RWPE2 (cell line): ENCODE results near the gene NINJ2.

ENCODE experiments used
- ATAC-seq: fragments of 200-7000 bp; cut with Tn5 transposase; 3 replicates; pipeline ENCODE4 v1.9.1; 2021; ENCODE audit warnings: low read depth
- DNase-seq: peaks from one replicate; pipeline ENCODE4 v3.0.0-alpha.2; 2020; ENCODE audit warnings: low spot score
- H3K27ac ChIP-seq: fragments of 450-650 bp; 2 replicates; pipeline ENCODE4 v1.5.1; 2017; ENCODE audit warnings: mild to moderate bottlenecking; ENCODE audit not compliant: poor library complexity, severe bottlenecking
- H3K27me3 ChIP-seq: fragments of 250-450 bp; sonication (Bioruptor Pico); 2 replicates; pipeline ENCODE4 v1.5.1; 2021; ENCODE audit warnings: mild to moderate bottlenecking, moderate library complexity; ENCODE audit not compliant: insufficient read depth, poor library complexity, severe bottlenecking
- H3K36me3 ChIP-seq: fragments of 250-450 bp; sonication (Bioruptor Pico); 2 replicates; pipeline ENCODE4 v1.5.1; 2020; ENCODE audit warnings: low read depth, mild to moderate bottlenecking, moderate library complexity
- H3K4me1 ChIP-seq: fragments of 250-450 bp; sonication (Bioruptor Pico); 2 replicates; pipeline ENCODE4 v1.5.1; 2021; ENCODE audit warnings: mild to moderate bottlenecking, moderate library complexity; ENCODE audit not compliant: insufficient read depth, poor library complexity, severe bottlenecking
- H3K4me3 ChIP-seq: fragments of 250-450 bp; sonication (Bioruptor Pico); 2 replicates; pipeline ENCODE4 v1.5.1; 2021; ENCODE audit warnings: mild to moderate bottlenecking, moderate library complexity; ENCODE audit not compliant: severe bottlenecking
- H3K9me3 ChIP-seq: fragments of 250-450 bp; sonication (Bioruptor Pico); 2 replicates; pipeline ENCODE4 v1.5.1; 2021; ENCODE audit warnings: mild to moderate bottlenecking, moderate library complexity; ENCODE audit not compliant: severe bottlenecking
- TF ChIP-seq, protein P1 (sequence below): fragments of 450-650 bp; IDR thresholded peaks from one replicate; pipeline ENCODE4 v1.5.1; 2017; ENCODE audit warnings: mild to moderate bottlenecking, moderate library complexity; ENCODE audit not compliant: poor library complexity, severe bottlenecking

NINJ2 gene

DNA sequence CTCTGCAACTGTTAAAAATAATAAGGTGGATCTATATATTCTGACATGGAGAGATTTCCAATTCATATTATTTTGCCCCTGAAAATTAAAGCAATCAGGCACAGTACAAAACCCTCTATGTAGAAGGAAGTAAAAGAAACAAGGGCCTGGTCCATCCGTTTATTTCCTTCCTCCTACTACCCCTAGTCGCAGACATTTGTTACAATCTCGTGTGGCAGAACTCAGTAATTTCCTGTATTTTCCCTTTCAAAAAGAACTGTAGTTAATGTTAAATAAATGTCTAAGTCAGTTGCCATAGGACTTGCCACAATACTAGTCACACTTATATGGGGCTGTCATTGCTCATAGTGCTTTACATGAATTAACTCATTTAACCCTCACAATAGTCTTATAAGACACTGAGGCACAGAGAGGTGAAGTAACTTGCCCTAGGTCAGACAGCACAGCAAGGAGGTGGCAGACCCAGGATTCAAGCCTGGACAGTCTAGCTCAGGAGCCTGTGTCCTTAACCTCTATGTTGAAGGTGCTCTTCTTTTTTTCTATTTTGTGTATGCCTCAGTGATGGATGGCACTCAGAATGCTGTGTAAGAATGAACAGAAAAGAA is 24.2 kb downstream of the NINJ2 start:
- ATAC-seq (no peak), DNase-seq (no peak)
- Histone ChIP-seq H3K27ac (no peak overlapping the region), H3K9me3 (no peaks in the 10 kb centered on the region), H3K4me3 (no peak overlapping the region), H3K27me3 (no peaks in the 10 kb centered on the region), H3K4me1 (peaks cover 13% of the 10 kb centered on the region), H3K36me3 (no peaks in the 10 kb centered on the region)
- TF ChIP-seq, protein P1, sequence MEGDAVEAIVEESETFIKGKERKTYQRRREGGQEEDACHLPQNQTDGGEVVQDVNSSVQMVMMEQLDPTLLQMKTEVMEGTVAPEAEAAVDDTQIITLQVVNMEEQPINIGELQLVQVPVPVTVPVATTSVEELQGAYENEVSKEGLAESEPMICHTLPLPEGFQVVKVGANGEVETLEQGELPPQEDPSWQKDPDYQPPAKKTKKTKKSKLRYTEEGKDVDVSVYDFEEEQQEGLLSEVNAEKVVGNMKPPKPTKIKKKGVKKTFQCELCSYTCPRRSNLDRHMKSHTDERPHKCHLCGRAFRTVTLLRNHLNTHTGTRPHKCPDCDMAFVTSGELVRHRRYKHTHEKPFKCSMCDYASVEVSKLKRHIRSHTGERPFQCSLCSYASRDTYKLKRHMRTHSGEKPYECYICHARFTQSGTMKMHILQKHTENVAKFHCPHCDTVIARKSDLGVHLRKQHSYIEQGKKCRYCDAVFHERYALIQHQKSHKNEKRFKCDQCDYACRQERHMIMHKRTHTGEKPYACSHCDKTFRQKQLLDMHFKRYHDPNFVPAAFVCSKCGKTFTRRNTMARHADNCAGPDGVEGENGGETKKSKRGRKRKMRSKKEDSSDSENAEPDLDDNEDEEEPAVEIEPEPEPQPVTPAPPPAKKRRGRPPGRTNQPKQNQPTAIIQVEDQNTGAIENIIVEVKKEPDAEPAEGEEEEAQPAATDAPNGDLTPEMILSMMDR, result no peak

DNA sequence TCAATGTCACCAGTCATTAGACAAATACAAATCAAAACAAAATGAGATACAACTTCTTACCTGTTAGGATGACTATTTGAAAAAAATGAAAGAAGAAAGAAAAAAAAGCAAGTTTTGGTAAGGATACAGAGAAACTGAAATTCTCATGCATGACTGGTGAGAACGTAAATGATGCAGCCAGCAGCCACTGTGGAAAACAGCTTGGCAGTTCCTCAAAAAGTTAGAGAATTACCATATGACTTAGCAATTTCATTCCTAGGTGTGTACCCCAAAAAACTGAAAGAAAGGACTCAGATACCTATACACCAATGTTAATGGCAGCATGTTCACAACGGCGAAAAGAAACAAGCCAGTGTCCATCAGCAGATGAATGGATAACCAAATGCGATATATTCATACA is 26.6 kb downstream of the NINJ2 start:
- TF ChIP-seq, protein P1, result no peak
- H3K36me3 ChIP-seq, result no peaks in the 10 kb centered on the region
- H3K4me1 ChIP-seq, result peaks cover 18% of the 10 kb centered on the region
- no peak for ATAC-seq
- no peak overlapping the region for H3K4me3 ChIP-seq
- no peak for DNase-seq
- H3K9me3 ChIP-seq, result no peaks in the 10 kb centered on the region
- no peaks in the 10 kb centered on the region for H3K27me3 ChIP-seq
- H3K27ac ChIP-seq, result no peak overlapping the region

DNA sequence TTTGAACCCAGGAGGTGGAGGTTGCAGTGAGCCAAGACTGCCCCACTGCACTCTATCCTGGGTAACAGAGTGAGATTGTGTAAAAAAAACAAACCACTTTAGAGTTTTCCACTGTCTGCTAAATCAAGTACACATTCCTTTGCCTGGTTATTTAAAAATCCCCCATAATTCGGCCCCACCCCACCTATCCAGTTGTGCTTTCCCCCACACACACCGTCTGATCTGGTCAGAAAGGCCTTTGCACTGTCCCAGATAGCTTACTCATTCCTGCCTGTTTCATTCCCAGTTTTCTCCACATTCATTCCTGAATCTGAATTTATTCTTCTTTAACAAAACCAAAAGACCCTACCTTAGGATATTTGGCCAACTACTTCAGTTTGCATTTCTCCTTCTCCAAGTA is 29.5 kb downstream of the NINJ2 start:
- no peak for ATAC-seq
- no peaks in the 10 kb centered on the region for H3K36me3 ChIP-seq
- TF ChIP-seq, protein P1, result no peak
- H3K9me3 ChIP-seq, result no peaks in the 10 kb centered on the region
- H3K4me1 ChIP-seq, result peaks cover 21% of the 10 kb centered on the region
- no peaks in the 10 kb centered on the region for H3K27me3 ChIP-seq
- no peak for DNase-seq
- no peak overlapping the region for H3K27ac ChIP-seq
- H3K4me3 ChIP-seq, result no peak overlapping the region

DNA sequence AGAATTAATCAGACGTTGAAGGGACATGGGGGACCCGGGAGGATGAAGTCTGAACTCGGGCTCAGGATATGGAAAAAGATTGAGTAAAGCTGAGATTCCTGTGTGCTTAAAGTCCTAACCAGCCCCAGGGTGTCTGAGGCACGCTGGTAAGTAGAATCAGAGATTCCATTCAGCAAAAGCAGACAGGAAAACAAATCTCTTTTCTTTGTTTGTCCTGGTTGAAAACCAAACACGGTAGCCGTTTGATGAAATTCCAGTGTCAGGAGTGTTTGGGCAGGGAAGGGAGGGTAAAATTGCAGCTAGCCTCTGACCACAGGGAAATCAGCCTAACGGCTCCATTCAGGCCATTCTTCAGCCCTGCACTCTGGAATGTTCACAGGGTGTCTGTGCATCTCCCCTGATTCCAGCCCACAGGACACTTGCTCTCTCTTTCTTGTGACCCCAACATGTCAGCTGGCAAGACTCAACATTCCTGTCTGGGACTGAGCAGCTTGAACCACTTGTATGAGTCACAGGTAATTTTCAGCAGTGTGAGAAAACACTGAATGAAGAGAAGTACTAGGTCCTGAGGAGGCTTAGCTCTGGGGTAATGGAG is 31.0 kb downstream of the NINJ2 start:
- H3K4me3 ChIP-seq, result no peak overlapping the region
- peaks cover 24% of the 10 kb centered on the region for H3K4me1 ChIP-seq
- no peaks in the 10 kb centered on the region for H3K36me3 ChIP-seq
- peak overlapping the region; percentile 66 for H3K27ac ChIP-seq
- H3K9me3 ChIP-seq, result no peaks in the 10 kb centered on the region
- ATAC-seq, result peak; percentile 83
- H3K27me3 ChIP-seq, result no peaks in the 10 kb centered on the region
- DNase-seq, result no peak
- TF ChIP-seq, protein P1, result no peak
